Stimulated activated memory B cell treated with anti-CD40 and anti-IgM and Interleukin-4, amounts not matched to agents 10 μg/mL and 1 μg/mL and 100 μg/mL, for 72 hours (primary cell): ENCODE data around the gene CYB5A.
A peak's percentile ranks its signal among the peaks of the same experiment; 100 is the strongest.
"Not testable (repeated sequence)": the region's sequence is repeated elsewhere in the genome, so short reads cannot be mapped to it uniquely, and the experiment has no call there.

Experiments
- ATAC-seq: fragments of 150-1000 bp; cut with Tn5 transposase; 2 replicates; pipeline ENCODE4 v1.10.0; 2021
- H3K27ac Mint-ChIP-seq: one replicate; pipeline ENCODE4 v1.8.0; 2022; ENCODE audit warnings: mild to moderate bottlenecking, mixed read lengths
- H3K27me3 Mint-ChIP-seq: one replicate; pipeline ENCODE4 v1.8.0; 2022; ENCODE audit warnings: mixed read lengths
- H3K36me3 Mint-ChIP-seq: one replicate; pipeline ENCODE4 v1.8.0; 2022; ENCODE audit warnings: mixed read lengths
- H3K4me1 Mint-ChIP-seq: one replicate; pipeline ENCODE4 v1.8.0; 2022; ENCODE audit warnings: mixed read lengths
- H3K4me3 Mint-ChIP-seq: one replicate; pipeline ENCODE4 v1.8.0; 2022; ENCODE audit warnings: mild to moderate bottlenecking, moderate library complexity, mixed read lengths
- H3K9me3 Mint-ChIP-seq: one replicate; pipeline ENCODE4 v1.8.0; 2022; ENCODE audit warnings: mixed read lengths

CYB5A gene

DNA sequence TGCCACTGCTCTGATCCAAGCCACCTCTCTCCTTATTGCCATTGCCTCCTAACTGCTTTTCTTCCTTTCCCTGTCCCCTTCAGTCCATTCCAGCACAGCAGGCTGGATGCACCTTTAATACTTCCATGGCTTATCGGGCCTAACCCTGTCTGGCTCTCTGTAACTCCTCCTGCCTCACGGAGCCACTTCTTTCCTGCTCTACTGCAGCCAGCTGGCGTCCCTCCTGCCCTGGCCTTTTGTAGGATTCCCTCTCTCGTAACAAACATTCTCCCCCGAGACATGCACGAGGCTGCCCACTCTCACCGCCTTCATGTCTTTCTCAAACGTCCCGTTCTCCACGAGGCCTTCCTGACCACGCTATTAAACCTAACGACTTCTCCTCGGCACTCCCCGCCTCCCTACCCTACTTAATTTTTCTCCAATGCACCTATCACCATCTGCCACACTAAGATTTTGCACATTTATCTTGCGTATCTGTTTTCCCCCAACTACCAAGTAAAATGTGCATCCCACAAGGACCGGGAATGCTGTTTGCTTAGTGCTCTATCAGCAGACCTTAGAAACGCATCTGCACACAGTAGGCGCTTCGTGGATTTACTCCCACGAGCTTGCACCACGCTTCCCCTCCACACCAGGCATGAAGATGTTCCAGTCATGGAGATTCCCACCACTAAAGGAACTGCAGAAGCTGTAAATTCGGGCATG, 23.1 kb upstream of the CYB5A start:
- Mint-ChIP-seq H3K4me3 (no peak overlapping the region), H3K27ac (no peak overlapping the region), H3K9me3 (peaks cover 1% of the 10 kb centered on the region), H3K4me1 (peaks cover 7% of the 10 kb centered on the region), H3K36me3 (no peaks in the 10 kb centered on the region), H3K27me3 (peaks cover 18% of the 10 kb centered on the region)
- ATAC-seq = no peak

DNA sequence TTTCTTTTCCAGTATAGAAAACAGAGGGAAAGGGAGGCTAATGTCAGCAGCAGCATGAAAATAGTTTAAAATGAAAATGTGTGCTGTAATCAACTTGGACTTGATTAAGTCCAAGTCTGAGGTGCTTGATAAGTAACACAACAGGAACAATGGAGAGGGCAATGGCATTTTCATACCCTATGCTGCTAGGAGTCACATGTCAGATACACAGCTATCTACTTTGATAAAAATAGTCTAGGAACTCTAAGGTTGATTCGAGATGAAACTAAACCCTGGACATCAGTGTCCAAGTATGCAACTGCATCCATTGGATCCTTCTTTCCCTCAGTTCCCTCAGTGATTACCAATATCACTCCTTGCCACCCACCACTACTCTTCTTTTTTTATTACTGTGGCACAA, 19.2 kb upstream of the CYB5A start:
- peaks cover 34% of the 10 kb centered on the region for H3K27me3 Mint-ChIP-seq
- ATAC-seq = no peak

DNA sequence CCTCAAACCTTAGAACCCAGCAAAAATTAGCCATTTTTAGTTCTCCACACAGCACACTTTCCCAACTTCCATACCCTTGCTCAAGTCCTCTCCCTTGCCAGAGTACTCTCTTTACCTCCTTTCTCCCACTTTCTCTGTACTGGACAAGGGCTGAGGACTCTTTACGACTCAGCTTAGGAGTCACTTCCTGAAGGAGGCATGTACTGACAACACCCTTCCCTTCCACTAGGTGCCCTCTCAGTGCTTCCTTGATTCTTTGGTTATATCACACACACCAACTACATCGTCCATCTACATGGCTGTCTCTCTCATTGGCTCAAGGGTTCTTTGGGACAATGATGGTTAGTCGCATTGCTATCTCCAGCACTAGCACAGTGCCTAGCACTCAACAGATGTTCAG, 18.6 kb upstream of the CYB5A start:
- Mint-ChIP-seq H3K9me3 (no peaks in the 10 kb centered on the region), H3K4me3 (no peak overlapping the region), H3K27me3 (peaks cover 35% of the 10 kb centered on the region), H3K36me3 (no peaks in the 10 kb centered on the region), H3K27ac (no peak overlapping the region), H3K4me1 (peaks cover 7% of the 10 kb centered on the region)
- peak; percentile 55 for ATAC-seq

More for the DNA sequence above, 19.2 kb upstream of the CYB5A start:
- H3K4me3 Mint-ChIP-seq = no peak overlapping the region
- no peak overlapping the region for H3K27ac Mint-ChIP-seq
- H3K9me3 Mint-ChIP-seq = no peaks in the 10 kb centered on the region
- peaks cover 7% of the 10 kb centered on the region for H3K4me1 Mint-ChIP-seq
- H3K36me3 Mint-ChIP-seq = no peaks in the 10 kb centered on the region

DNA sequence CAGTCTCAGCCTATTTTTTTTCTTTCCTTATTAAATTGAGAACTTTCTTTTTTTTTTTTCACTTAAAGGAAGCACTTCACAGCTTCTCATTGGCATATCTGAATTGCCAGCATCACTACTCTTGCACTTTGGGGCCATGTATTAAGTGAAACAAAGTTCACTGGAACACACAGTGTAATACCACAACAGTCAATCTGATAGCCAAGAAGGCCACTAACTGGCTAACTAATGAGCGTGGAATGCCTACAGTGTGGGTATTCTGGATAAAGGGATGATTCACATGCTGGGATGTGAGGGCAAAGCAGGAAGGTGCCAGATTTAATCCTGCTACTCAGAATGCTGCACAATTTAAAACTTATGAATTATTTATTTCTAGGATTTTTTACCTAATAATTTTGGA, 12.2 kb upstream of the CYB5A start:
- H3K36me3 Mint-ChIP-seq = no peaks in the 10 kb centered on the region
- H3K27me3 Mint-ChIP-seq = peaks cover 22% of the 10 kb centered on the region
- no peaks in the 10 kb centered on the region for H3K4me1 Mint-ChIP-seq
- H3K9me3 Mint-ChIP-seq = no peaks in the 10 kb centered on the region
- H3K4me3 Mint-ChIP-seq = no peak overlapping the region
- no peak overlapping the region for H3K27ac Mint-ChIP-seq
- no peak for ATAC-seq

DNA sequence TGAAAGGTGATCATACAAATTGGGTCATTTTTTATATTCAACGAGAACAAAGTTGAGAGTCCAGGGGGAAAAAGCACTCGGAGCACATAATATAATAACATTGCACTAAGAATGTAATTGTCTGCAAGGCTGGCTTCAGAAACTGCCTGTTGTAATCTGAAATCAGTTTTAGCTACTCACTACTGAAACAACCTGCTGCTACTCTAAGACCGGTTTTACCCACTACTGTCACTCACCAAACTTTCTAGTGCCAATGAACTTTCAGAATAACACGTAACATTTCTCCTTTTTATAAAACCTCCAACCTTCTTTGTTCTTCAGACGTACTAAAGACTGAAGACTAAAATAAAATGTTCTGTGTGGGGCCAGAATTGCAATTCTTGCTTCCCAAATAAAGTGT, 11.5 kb upstream of the CYB5A start:
- Mint-ChIP-seq H3K27me3 (peaks cover 22% of the 10 kb centered on the region), H3K27ac (no peak overlapping the region), H3K36me3 (no peaks in the 10 kb centered on the region), H3K9me3 (no peaks in the 10 kb centered on the region), H3K4me3 (no peak overlapping the region), H3K4me1 (no peaks in the 10 kb centered on the region)
- ATAC-seq = no peak

DNA sequence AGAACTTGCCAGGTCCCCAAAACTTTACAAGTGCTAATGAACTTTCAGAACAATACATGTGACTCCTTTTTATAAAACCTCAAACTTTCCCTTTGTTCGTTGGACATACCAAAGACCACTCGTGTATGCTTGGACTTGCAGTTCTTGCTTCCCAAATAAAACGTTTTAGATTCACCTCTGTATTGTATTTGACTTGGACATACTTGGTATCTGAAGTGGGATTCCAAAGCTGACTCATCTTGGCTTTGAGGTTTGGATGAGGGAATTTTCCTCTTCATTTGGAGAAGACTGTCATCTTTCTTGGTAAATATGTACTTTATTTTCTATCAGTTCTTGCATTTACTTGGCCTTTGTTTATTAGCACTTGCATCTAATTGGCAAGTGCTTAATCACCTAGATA, 8.0 kb upstream of the CYB5A start:
- H3K4me3 Mint-ChIP-seq = no peak overlapping the region
- ATAC-seq = no peak
- H3K4me1 Mint-ChIP-seq = no peaks in the 10 kb centered on the region
- no peaks in the 10 kb centered on the region for H3K27me3 Mint-ChIP-seq
- no peaks in the 10 kb centered on the region for H3K36me3 Mint-ChIP-seq
- H3K27ac Mint-ChIP-seq = no peak overlapping the region
- H3K9me3 Mint-ChIP-seq = no peaks in the 10 kb centered on the region

DNA sequence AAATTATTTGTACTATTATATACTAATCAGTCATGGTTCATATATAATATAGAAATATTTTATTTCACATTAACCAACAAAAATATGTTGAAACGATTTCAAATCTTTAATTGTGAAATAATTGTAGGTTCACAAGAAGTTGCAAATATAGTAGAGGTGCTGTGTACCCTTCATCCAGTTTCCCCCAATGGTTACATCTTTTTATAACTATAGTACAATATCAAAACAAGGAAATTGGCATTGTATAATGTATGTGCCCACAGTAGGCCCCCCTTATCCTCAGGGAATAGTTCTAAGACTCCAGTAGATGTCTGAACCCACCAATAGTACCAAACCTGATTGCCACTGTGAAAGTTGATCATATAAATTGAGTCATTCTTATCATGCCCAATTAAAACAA, 7.4 kb upstream of the CYB5A start:
- Mint-ChIP-seq H3K9me3 (no peaks in the 10 kb centered on the region), H3K27ac (no peak overlapping the region), H3K4me3 (no peak overlapping the region), H3K27me3 (no peaks in the 10 kb centered on the region), H3K4me1 (no peaks in the 10 kb centered on the region), H3K36me3 (no peaks in the 10 kb centered on the region)
- no peak for ATAC-seq

DNA sequence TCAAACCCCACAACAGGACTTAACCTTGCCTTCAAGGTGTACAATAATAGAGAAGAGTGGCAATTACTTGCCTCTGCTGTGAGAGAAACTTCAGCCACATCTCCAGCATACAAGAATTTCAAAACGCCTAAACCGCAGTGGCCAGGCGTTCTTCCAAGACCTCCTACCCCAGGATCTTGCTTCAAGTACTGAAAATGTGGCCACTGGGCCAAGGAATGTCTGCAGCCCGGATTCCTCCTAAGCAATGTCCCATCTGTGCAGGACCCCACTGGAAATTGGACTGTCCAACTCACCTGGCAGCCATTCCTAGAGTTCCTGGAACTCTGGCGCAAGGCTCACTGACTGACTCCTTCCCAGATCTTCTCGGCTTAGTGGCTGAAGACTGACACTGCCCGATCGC, 2.8 kb upstream of the CYB5A start:
- Mint-ChIP-seq H3K4me1 (no peaks in the 10 kb centered on the region), H3K27ac (no peak overlapping the region), H3K36me3 (no peaks in the 10 kb centered on the region), H3K9me3 (no peaks in the 10 kb centered on the region), H3K27me3 (no peaks in the 10 kb centered on the region), H3K4me3 (no peak overlapping the region)
- ATAC-seq = no peak

DNA sequence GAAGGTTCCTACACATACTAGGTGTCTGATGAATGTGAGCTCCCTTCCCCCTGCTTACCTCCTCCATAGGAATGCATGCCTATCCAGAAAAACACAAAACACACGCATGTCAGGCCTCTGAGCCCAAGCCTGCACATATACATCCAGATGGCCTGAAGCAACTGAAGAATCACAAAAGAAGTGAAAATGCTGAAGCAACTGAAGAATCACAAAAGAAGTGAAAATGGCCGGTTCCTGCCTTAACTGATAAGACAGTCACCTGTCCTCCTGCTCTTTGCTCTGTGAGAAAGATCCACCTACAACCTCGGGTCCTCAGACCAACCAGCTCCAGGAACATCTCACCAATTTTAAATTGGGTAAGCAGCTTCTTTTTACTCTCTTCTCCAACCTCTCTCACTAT, 1.2 kb upstream of the CYB5A start:
- H3K9me3 Mint-ChIP-seq, H3K4me3 Mint-ChIP-seq, H3K27ac Mint-ChIP-seq, H3K4me1 Mint-ChIP-seq, H3K27me3 Mint-ChIP-seq, H3K36me3 Mint-ChIP-seq, ATAC-seq: not testable (repeated sequence)

DNA sequence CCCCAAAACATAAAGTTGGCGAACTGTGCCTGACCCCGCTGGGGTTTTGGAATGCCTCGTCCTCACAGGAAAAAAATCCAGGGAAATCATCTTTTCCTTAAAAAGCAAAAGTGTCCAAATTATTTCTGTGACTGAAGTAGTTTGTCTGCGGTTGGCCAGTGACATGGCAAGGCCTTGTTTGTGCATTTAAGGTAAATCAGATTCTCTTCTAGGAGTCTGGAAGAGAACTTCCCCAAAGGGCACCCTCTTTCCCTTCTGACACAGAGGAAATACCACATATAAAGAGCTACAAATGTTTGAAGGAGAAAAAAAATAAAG, 737 bp upstream of the CYB5A start:
- Mint-ChIP-seq H3K4me3 (peak overlapping the region; percentile 94), H3K4me1 (peaks cover 8% of the 10 kb centered on the region), H3K9me3 (no peaks in the 10 kb centered on the region), H3K27ac (peak overlapping the region; percentile 83), H3K36me3 (no peaks in the 10 kb centered on the region), H3K27me3 (no peaks in the 10 kb centered on the region)
- no peak for ATAC-seq

DNA sequence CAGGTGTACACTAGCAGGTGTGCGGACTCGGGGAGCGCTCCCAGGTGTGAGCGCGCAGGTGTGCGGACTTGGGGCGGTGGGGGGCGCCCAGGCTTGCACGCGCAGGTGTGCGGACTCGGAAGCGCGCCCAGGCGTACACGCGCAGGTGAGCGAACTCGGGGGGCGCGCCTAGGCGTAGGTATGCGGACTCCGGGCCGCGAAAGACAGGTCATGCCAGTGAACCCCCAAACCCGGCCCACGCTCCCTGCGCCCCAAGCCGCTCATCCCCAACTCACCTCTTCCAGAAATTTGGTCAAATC, 342 bp downstream of the CYB5A start:
- peak overlapping the region; percentile 94 for H3K4me3 Mint-ChIP-seq
- H3K27me3 Mint-ChIP-seq = no peaks in the 10 kb centered on the region
- H3K36me3 Mint-ChIP-seq = no peaks in the 10 kb centered on the region
- peak overlapping the region; percentile 83 for H3K27ac Mint-ChIP-seq
- no peaks in the 10 kb centered on the region for H3K9me3 Mint-ChIP-seq
- ATAC-seq = peak; percentile 1
- peaks cover 8% of the 10 kb centered on the region for H3K4me1 Mint-ChIP-seq

DNA sequence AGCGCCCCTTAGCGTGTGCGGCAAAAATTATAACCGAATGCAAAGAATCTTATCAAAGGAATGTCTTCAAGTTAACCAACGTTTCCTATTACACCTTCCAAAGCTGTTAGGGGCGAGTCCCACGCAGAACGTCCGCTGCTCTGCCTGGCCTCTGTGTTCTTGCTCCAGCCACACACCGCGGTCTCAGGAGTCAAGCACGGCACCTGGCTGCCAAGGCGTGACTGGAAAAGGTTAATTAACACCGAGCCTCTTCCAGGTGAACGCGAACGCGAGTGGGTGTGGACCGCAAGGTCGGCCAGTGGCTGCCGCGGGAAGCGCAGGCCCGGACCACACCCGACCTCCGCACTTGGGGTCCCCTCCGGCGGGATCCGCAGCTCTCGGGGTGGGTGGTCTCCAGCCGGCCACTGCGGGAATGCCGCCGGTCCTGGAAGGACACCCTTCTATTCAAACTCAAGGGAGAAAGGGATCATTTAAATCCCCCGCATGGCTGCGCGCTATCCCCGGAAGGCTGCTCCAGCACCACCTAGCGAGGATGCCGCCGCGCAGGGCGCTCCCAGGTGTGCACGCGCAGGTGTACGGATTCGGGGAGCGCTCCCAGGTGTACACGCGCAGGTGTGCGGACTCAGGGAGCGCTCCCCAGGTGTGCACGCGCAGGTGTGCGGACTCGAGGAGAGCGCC, 830 bp downstream of the CYB5A start:
- peak overlapping the region; percentile 94 for H3K4me3 Mint-ChIP-seq
- ATAC-seq = no peak
- peaks cover 8% of the 10 kb centered on the region for H3K4me1 Mint-ChIP-seq
- no peaks in the 10 kb centered on the region for H3K9me3 Mint-ChIP-seq
- no peaks in the 10 kb centered on the region for H3K27me3 Mint-ChIP-seq
- peak overlapping the region; percentile 83 for H3K27ac Mint-ChIP-seq
- no peaks in the 10 kb centered on the region for H3K36me3 Mint-ChIP-seq

DNA sequence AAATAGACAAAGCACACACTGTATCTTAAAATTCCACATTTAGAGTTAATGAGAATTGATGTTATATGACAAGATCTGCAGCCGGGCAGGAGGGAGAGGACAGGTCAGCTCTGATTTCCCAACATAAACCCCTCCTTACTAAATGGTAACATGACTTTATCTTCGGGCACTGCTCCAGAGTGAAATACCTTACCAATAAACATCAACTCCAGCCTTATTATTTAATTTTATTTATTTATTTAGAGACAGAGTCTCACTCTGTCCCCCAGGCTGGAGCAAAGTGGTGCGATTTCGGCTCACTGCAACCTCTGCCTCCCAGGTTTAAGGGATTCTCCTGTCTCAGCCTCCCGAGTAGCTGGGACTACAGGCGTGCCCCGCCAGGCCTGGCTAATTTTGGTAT, 1.7 kb downstream of the CYB5A start:
- no peak overlapping the region for H3K27ac Mint-ChIP-seq
- no peak overlapping the region for H3K4me3 Mint-ChIP-seq
- peaks cover 8% of the 10 kb centered on the region for H3K4me1 Mint-ChIP-seq
- no peaks in the 10 kb centered on the region for H3K36me3 Mint-ChIP-seq
- no peaks in the 10 kb centered on the region for H3K9me3 Mint-ChIP-seq
- ATAC-seq = no peak
- no peaks in the 10 kb centered on the region for H3K27me3 Mint-ChIP-seq

DNA sequence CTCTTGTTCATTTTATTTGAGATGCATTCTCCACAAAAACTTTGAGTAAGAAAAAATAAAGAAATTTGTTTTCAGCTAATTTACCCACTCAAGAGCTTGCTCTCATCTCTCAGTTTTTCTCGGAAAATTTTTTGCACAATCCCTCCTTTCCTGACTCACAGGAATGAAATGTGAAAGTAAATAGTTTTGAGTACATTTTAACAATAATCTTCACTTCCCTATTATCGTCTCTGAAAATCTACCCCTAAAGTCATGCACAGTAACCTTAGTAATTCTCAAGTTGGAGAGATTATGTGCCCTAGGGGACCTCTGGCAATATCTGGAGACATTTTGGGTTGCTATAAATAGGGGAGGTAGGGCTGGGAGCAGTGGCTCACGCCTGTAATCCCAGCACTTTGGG, 2.6 kb downstream of the CYB5A start:
- Mint-ChIP-seq H3K4me3 (no peak overlapping the region), H3K27ac (no peak overlapping the region)

DNA sequence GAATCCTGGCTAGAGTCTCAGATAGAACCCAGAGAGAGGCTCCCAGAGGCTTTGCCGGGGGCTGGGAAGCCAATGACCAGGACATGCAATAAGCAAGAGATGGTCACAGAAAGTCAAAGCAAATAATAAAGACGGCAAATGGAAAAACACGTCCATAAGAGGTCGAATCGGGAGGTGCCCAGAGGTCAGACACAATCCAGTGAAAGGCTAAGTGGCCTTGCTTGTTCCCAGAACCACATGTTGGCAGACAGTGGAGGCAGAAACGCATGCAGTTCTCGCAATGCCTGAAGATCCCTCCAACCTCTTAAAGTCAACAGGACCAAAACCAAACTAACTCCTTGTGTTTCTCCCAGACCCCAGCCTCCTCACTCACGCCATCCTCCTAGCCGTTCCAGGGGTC, 3.0 kb downstream of the CYB5A start:
- no peaks in the 10 kb centered on the region for H3K9me3 Mint-ChIP-seq
- no peak overlapping the region for H3K27ac Mint-ChIP-seq
- ATAC-seq = no peak
- H3K36me3 Mint-ChIP-seq = no peaks in the 10 kb centered on the region
- no peak overlapping the region for H3K4me3 Mint-ChIP-seq
- H3K4me1 Mint-ChIP-seq = peaks cover 8% of the 10 kb centered on the region
- no peaks in the 10 kb centered on the region for H3K27me3 Mint-ChIP-seq

More for the DNA sequence above, 2.6 kb downstream of the CYB5A start:
- Mint-ChIP-seq H3K9me3 (no peaks in the 10 kb centered on the region), H3K36me3 (no peaks in the 10 kb centered on the region), H3K4me1 (peaks cover 8% of the 10 kb centered on the region), H3K27me3 (no peaks in the 10 kb centered on the region)
- ATAC-seq = no peak

DNA sequence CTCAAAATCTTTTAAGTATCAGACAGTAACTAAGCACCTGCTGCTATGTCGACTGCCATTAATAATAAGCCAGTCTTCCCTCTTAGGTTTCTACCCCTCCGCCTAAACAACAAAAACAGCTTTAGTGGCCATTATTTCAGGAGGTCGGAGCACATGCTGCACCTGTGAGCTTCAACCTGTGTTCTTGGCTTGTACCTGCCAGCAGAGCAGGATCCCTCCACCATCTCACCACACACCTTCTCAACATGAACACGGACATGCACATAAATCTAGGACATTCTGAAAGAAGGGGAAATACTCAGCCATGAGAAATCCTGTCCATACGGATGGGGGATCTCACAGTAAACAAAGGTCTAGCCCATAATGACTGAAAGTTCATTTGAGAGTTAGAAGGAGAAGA, 3.7 kb downstream of the CYB5A start:
- H3K27me3 Mint-ChIP-seq = no peaks in the 10 kb centered on the region
- peaks cover 12% of the 10 kb centered on the region for H3K4me1 Mint-ChIP-seq
- no peaks in the 10 kb centered on the region for H3K9me3 Mint-ChIP-seq
- no peaks in the 10 kb centered on the region for H3K36me3 Mint-ChIP-seq
- H3K27ac Mint-ChIP-seq = no peak overlapping the region
- no peak overlapping the region for H3K4me3 Mint-ChIP-seq
- ATAC-seq = no peak
